ENCODE results near the gene METAP2. TPM values are rescaled to one million over a fixed set of nuclear protein-coding genes. Genes with fewer than 3 reads are reported as not detected.

Gene METAP2
- polyA plus RNA-seq, 1 of the 3 experiments (the other 2 are of a cell fraction): 35.8 TPM

DNA sequence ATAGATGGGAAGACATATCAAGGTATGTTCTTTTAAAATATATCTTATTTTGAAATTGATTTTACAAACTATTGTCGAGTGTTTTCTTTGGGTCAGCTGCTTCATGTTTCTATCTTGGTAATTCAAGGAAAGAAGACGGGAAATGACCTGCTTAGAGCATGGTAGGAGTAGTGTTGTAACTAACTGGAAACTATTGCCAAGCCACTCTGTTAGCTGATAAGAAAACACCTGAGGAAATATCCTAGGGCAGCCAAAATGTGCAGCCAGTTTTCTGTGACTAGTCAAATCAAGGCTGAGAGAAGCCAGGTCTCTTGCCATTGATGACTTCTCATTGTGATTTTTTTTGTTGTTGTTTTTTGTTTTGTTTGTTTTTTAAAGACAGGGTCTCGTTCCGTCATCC lies 30.2 kb downstream of the METAP2 start:
- DNase-seq: no peak
- Histone ChIP-seq H3K9me2 (no peaks in the 10 kb centered on the region), H3K9me3 (no peaks in the 10 kb centered on the region), H3K79me2 (ENCODE audit: insufficient read depth) (peaks cover 39% of the 10 kb centered on the region), H3K9ac (no peak overlapping the region), H3K27ac (ENCODE audit: low read depth in 2 of 2, low read length in 1 of 2) (no peak overlapping the region), H3K36me3 (replicated peaks in 1 of 2; ENCODE audit: control insufficient read depth in 1 of 2, insufficient read depth in 2 of 2, low read length in 1 of 2) (peaks cover 58 to 62% of the 10 kb centered on the region in 2 experiments), H3K4me1 (ENCODE audit: control insufficient read depth in 1 of 2, insufficient read depth in 2 of 2, low read depth in 1 of 2, low read length in 1 of 2) (no peaks in the 10 kb centered on the region), H3F3A (replicated peaks; ENCODE audit: insufficient read depth) (no peaks in the 10 kb centered on the region), H3K27me3 (ENCODE audit: insufficient read depth) (no peaks in the 10 kb centered on the region), H3K4me3 (ENCODE audit: low read depth in 2 of 2, low read length in 1 of 2) (no peak overlapping the region), H2AFZ (ENCODE audit: low read depth) (no peak overlapping the region), H3K4me2 (no peak overlapping the region), H4K20me1 (ENCODE audit: insufficient read depth) (no peaks in the 10 kb centered on the region)
- TF ChIP-seq EP300 (IDR thresholded peaks at IDR 0.05; ENCODE audit: borderline replicate concordance in 1 of 2, low read depth in 1 of 2, low read length in 1 of 2) (no peak), EZH2phosphoT487 (IDR thresholded peaks at IDR 0.05; ENCODE audit: borderline replicate concordance, low read depth) (no peak), CHD2 (IDR thresholded peaks at IDR 0.05; ENCODE audit: low read length, partially characterized antibody) (no peak), FOSL2 (IDR thresholded peaks at IDR 0.05; ENCODE audit: borderline replicate concordance, low read depth) (no peak), FOXM1 (IDR thresholded peaks at IDR 0.05; ENCODE audit: low read depth) (no peak), JUND (IDR thresholded peaks at IDR 0.05) (no peak), MXI1 (IDR thresholded peaks at IDR 0.05; ENCODE audit: low read depth, low read length) (no peak), FOXJ3 (CRISPR knock-in tag; IDR thresholded peaks at IDR 0.05) (no peak), YY1 (IDR thresholded peaks at IDR 0.05; ENCODE audit: low read depth) (no peak), RFX5 (IDR thresholded peaks at IDR 0.05; ENCODE audit: low read length) (no peak), RXRA (IDR thresholded peaks at IDR 0.05; ENCODE audit: borderline replicate concordance, low read depth) (no peak), RCOR1 (IDR thresholded peaks at IDR 0.05; ENCODE audit: low read length) (no peak)
- TF ChIP-seq, protein P1, sequence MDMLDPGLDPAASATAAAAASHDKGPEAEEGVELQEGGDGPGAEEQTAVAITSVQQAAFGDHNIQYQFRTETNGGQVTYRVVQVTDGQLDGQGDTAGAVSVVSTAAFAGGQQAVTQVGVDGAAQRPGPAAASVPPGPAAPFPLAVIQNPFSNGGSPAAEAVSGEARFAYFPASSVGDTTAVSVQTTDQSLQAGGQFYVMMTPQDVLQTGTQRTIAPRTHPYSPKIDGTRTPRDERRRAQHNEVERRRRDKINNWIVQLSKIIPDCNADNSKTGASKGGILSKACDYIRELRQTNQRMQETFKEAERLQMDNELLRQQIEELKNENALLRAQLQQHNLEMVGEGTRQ (IDR thresholded peaks at IDR 0.05; ENCODE audit: borderline replicate concordance, low read depth, low read length): no peak
- POLR2A ChIA-PET: no interaction called here
- CTCF ChIA-PET: interaction anchor here (0.6 to 1.2 kb wide), 2 partner anchors 71 to 431 kb away, joined by 4 read pairs; partner anchors contain the start of gene NR2C1
- WGBS (ENCODE audit: low lambda C conversion rate): 92% methylated on average over 4 of the region's 4 CpGs

DNA sequence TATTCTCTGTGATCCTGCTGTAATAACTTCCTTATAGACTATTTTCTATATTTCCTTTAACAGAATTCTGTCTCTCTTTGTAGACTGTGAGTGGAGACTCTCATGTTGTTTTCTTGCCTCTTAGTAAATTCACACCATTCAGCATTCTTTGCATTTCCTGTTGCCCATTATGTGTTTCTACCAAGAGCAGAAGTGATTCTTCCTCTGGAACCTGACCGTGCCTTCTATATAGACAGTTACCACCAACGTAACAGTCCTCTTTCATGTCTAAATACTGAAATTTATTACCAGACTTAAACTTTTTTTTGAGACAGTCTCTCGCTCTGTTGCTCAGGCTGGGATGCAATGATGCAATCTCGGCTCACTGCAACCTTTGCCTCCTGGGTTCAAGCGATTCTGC lies 31.1 kb downstream of the METAP2 start:
- Histone ChIP-seq H3K27me3 (ENCODE audit: insufficient read depth) (no peaks in the 10 kb centered on the region), H4K20me1 (ENCODE audit: insufficient read depth) (no peaks in the 10 kb centered on the region), H3K9ac (no peak overlapping the region), H3K4me3 (ENCODE audit: low read depth in 2 of 2, low read length in 1 of 2) (no peak overlapping the region), H3K36me3 (replicated peaks in 1 of 2; ENCODE audit: control insufficient read depth in 1 of 2, insufficient read depth in 2 of 2, low read length in 1 of 2) (peaks cover 52 to 59% of the 10 kb centered on the region in 2 experiments), H3K9me3 (no peaks in the 10 kb centered on the region), H3F3A (replicated peaks; ENCODE audit: insufficient read depth) (no peaks in the 10 kb centered on the region), H3K4me1 (ENCODE audit: control insufficient read depth in 1 of 2, insufficient read depth in 2 of 2, low read depth in 1 of 2, low read length in 1 of 2) (no peaks in the 10 kb centered on the region), H3K27ac (ENCODE audit: low read depth in 2 of 2, low read length in 1 of 2) (no peak overlapping the region), H3K4me2 (no peak overlapping the region), H3K79me2 (ENCODE audit: insufficient read depth) (peaks cover 35% of the 10 kb centered on the region), H3K9me2 (no peaks in the 10 kb centered on the region), H2AFZ (ENCODE audit: low read depth) (no peak overlapping the region)
- ChIA-PET POLR2A (no interaction called here), CTCF (no interaction called here)
- WGBS (ENCODE audit: low lambda C conversion rate): 96% methylated on average over 5 of the region's 5 CpGs
- no peak for DNase-seq
- TF ChIP-seq POLR2AphosphoS5 (IDR thresholded peaks at IDR 0.05; ENCODE audit: low read depth, low read length): no peak
- no peak for TF ChIP-seq YY1 (IDR thresholded peaks at IDR 0.05; ENCODE audit: low read depth)
- no peak for TF ChIP-seq MEF2A (IDR thresholded peaks at IDR 0.05; ENCODE audit: borderline replicate concordance, low read depth)
- TF ChIP-seq, protein P2, sequence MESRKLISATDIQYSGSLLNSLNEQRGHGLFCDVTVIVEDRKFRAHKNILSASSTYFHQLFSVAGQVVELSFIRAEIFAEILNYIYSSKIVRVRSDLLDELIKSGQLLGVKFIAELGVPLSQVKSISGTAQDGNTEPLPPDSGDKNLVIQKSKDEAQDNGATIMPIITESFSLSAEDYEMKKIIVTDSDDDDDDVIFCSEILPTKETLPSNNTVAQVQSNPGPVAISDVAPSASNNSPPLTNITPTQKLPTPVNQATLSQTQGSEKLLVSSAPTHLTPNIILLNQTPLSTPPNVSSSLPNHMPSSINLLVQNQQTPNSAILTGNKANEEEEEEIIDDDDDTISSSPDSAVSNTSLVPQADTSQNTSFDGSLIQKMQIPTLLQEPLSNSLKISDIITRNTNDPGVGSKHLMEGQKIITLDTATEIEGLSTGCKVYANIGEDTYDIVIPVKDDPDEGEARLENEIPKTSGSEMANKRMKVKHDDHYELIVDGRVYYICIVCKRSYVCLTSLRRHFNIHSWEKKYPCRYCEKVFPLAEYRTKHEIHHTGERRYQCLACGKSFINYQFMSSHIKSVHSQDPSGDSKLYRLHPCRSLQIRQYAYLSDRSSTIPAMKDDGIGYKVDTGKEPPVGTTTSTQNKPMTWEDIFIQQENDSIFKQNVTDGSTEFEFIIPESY (IDR thresholded peaks at IDR 0.05; ENCODE audit: borderline replicate concordance, low read depth): no peak
- TF ChIP-seq SIN3A (IDR thresholded peaks at IDR 0.05; ENCODE audit: borderline replicate concordance, low read depth, low read length): no peak
- TF ChIP-seq JUND (IDR thresholded peaks at IDR 0.05): no peak
- no peak for TF ChIP-seq TEAD4 (IDR thresholded peaks at IDR 0.05; ENCODE audit: borderline replicate concordance, insufficient read depth)
- no peak for TF ChIP-seq FOXM1 (IDR thresholded peaks at IDR 0.05; ENCODE audit: low read depth)
- no peak for TF ChIP-seq EZH2phosphoT487 (IDR thresholded peaks at IDR 0.05; ENCODE audit: borderline replicate concordance, low read depth)
- TF ChIP-seq, protein P3, sequence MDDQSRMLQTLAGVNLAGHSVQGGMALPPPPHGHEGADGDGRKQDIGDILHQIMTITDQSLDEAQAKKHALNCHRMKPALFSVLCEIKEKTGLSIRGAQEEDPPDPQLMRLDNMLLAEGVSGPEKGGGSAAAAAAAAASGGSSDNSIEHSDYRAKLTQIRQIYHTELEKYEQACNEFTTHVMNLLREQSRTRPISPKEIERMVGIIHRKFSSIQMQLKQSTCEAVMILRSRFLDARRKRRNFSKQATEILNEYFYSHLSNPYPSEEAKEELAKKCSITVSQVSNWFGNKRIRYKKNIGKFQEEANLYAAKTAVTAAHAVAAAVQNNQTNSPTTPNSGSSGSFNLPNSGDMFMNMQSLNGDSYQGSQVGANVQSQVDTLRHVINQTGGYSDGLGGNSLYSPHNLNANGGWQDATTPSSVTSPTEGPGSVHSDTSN (IDR thresholded peaks at IDR 0.05): no peak
- TF ChIP-seq MXI1 (IDR thresholded peaks at IDR 0.05; ENCODE audit: low read depth, low read length): no peak
- TF ChIP-seq, protein P4, sequence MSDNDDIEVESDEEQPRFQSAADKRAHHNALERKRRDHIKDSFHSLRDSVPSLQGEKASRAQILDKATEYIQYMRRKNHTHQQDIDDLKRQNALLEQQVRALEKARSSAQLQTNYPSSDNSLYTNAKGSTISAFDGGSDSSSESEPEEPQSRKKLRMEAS (IDR thresholded peaks at IDR 0.05; ENCODE audit: low read depth): no peak
- no peak for TF ChIP-seq GATA2 (CRISPR knock-in tag; IDR thresholded peaks at IDR 0.05)
- no peak for TF ChIP-seq RAD21 (IDR thresholded peaks at IDR 0.05; ENCODE audit: low read length)
- TF ChIP-seq FOSL2 (IDR thresholded peaks at IDR 0.05; ENCODE audit: borderline replicate concordance, low read depth): no peak
- TF ChIP-seq NRF1 (IDR thresholded peaks at IDR 0.05; ENCODE audit: low read depth, low read length): no peak

Data from SK-N-SH (cell line).